ENCODE data around the gene ALDH5A1.

ALDH5A1 gene

DNA sequence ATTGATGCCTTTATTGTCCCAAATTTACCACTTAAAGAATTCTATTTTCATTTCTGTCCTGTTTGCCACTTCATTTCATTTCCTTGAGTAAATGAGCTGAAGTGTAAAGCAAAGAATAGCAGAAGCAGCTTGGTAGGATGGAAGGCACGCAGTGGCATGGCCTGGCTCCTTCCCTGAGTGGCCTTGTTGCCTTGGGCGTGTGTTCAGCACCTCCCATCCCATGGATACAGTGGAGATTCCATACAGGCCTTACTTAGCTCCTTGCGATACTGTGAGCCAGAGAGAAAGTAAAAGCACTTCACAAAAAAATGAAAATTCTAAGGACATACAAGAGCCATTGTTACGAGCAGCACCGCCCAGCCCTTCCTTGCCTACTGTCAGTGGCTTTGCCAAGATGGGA, 39.6 kb downstream of the ALDH5A1 start:
- no peak for DNase-seq (ENCODE audit: low read depth)
- TF ChIP-seq, protein P1, sequence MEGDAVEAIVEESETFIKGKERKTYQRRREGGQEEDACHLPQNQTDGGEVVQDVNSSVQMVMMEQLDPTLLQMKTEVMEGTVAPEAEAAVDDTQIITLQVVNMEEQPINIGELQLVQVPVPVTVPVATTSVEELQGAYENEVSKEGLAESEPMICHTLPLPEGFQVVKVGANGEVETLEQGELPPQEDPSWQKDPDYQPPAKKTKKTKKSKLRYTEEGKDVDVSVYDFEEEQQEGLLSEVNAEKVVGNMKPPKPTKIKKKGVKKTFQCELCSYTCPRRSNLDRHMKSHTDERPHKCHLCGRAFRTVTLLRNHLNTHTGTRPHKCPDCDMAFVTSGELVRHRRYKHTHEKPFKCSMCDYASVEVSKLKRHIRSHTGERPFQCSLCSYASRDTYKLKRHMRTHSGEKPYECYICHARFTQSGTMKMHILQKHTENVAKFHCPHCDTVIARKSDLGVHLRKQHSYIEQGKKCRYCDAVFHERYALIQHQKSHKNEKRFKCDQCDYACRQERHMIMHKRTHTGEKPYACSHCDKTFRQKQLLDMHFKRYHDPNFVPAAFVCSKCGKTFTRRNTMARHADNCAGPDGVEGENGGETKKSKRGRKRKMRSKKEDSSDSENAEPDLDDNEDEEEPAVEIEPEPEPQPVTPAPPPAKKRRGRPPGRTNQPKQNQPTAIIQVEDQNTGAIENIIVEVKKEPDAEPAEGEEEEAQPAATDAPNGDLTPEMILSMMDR (conservative IDR thresholded peaks at IDR 0.05; ENCODE audit: control insufficient read depth, insufficient read depth, low read depth, low read length) = no peak

DNA sequence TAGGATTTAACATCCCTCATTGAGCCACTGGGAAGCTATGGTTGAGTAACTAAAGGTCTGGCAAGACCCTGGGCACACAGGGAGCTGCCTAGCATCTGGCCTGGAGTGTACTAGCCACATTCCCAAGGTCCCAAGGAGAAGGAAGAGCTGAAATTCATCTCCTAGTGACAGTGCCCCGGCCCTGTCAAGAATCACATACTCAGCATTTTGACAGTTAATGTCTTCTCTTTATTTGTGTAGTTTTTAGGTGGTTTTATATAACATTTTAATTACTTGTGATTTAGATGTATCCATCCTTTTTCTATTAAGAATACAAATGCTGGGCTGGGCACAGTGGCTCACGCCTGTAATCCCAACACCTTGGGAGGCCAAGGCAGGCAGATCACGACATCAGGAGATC, 40.4 kb downstream of the ALDH5A1 start:
- H3K4me3 ChIP-seq (ENCODE audit: control insufficient read depth, low read depth, low read length) = no peak overlapping the region
- TF ChIP-seq, protein P1 (conservative IDR thresholded peaks at IDR 0.05; ENCODE audit: control insufficient read depth, insufficient read depth, low read depth, low read length) = no peak
- DNase-seq (ENCODE audit: low read depth) = no peak

More for the DNA sequence above, 39.6 kb downstream of the ALDH5A1 start:
- no peak overlapping the region for H3K4me3 ChIP-seq (ENCODE audit: control insufficient read depth, low read depth, low read length)

DNA sequence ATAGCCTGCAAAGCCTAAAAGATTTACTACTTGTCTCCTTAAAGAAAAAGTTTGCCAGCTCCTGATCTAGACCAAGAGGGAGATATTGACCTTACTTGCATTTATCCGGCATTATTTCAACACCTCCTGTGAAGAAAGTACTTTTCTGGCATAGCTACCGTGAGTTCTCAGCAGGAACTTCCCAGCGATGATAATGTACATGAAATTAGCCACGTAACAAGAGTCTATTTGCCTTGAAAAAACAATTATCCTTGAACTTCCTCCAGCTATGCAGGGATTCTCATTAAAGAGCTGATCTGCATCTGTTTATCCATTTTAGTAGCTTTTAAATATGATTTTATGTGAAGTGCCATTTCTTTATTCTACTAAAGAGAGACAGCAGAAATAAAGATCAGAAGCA, 41.7 kb downstream of the ALDH5A1 start:
- TF ChIP-seq, protein P1 (conservative IDR thresholded peaks at IDR 0.05; ENCODE audit: control insufficient read depth, insufficient read depth, low read depth, low read length) = no peak

DNA sequence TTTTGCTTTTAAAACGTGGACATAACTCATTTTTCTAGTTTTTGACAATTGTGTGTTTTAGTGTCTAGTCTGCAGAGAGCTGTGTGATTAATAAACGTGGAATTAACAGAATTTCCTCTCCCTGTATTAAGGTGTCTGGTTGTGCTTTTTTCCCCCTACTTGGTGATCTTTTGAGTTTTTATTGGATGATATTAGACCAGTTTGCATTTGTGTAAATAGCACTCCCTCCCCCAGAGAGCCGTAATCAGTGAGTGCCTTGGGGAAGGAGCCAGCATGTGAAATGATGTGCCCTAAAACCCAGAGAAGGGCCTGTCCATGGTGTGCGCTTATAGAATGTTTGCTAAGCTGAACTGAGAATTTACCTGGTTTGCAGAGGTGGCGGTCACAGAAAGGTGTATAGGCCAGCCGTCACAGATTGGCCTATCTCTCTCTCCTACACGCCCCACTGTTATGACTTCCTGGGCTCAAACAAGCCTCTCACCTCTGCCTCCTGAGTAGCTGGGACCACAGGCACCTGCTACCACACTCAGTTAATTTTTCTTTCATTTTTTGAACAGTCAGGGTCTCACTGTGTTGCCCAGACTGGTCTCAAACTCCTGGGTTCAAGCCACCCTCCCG, 42.4 kb downstream of the ALDH5A1 start:
- DNase-seq (ENCODE audit: low read depth) = no peak
- TF ChIP-seq, protein P1 (conservative IDR thresholded peaks at IDR 0.05; ENCODE audit: control insufficient read depth, insufficient read depth, low read depth, low read length) = no peak
- H3K4me3 ChIP-seq (ENCODE audit: control insufficient read depth, low read depth, low read length) = no peak overlapping the region

More for the DNA sequence above, 41.7 kb downstream of the ALDH5A1 start:
- no peak overlapping the region for H3K4me3 ChIP-seq (ENCODE audit: control insufficient read depth, low read depth, low read length)
- no peak for DNase-seq (ENCODE audit: low read depth)

DNA sequence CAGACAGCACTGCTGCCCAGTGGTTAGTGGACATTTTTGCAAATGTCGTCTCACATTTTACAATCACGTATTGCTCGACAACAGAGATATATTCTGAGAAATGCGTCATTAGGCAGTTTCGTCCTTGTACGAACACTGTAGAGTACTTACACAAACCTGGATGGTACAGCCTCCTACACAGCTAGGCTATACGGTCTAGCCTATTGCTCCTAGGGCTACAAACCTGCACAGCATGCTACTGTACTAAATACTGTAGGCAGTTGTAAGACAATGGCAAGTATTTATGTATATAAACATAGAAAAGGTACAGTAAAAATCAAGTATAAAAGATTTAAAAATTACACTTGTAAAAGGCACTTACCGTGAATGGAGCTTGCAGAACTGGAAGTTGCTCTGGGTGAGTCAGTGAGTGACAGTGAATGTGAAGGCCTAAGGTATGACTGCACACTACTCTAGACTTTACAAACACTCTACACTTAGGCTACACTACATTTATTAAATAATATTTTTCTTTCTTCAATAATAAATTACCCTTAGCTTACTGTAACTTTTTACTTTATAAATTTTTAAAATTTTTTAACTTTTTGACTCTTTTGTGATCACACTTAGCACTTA, 43.1 kb downstream of the ALDH5A1 start:
- TF ChIP-seq, protein P1 (conservative IDR thresholded peaks at IDR 0.05; ENCODE audit: control insufficient read depth, insufficient read depth, low read depth, low read length) = no peak
- no peak for DNase-seq (ENCODE audit: low read depth)
- no peak overlapping the region for H3K4me3 ChIP-seq (ENCODE audit: control insufficient read depth, low read depth, low read length)

DNA sequence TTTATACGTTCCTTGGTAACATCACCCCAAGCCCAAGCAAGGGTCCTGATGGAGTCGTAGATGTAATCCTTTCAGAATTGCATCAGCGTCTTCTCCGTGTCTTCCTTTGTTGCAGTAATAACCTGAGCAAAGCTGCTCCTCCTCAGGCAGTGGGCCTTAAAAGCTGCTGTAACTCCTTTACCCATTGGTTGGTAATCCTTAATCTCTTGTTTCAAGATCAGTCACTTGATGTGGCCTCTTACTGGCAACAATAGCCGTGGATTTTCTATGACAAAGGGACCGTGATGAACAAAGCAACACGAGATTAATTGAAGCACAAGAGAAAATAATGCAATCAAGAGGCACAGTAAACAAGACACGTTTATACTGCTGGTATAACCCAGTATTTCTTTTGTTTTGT, 44.6 kb downstream of the ALDH5A1 start:
- no peak overlapping the region for H3K4me3 ChIP-seq (ENCODE audit: control insufficient read depth, low read depth, low read length)
- no peak for DNase-seq (ENCODE audit: low read depth)
- TF ChIP-seq, protein P1 (conservative IDR thresholded peaks at IDR 0.05; ENCODE audit: control insufficient read depth, insufficient read depth, low read depth, low read length) = no peak
